Stimulated activated CD4-positive, alpha-beta T cell treated with anti-CD3 and anti-CD28 coated beads, Interleukin-12 subunit alpha, Interleukin-12 subunit beta, amount 100 ng/mL, for 4 hours (primary cell): ENCODE data around the gene GTF2B.
"Not testable (repeated sequence)": the region's sequence is repeated elsewhere in the genome, so short reads cannot be mapped to it uniquely, and the experiment has no call there.

Experiments used
- DNase-seq: peaks from one replicate; pipeline ENCODE4 v3.0.0-alpha.2; 2020

Gene GTF2B

GRCh38 chr1:88891318-88891950, at the start of gene GTF2B:
Gene GTF2B (minus strand): TSS chr1:88891567. CDS start chr1:88891499, 68 bp downstream.
- peak; percentile 85 for DNase-seq

- not testable (repeated sequence) for DNase-seq
Observed at GRCh38 chr1:88938528-88938927, 47.2 kb upstream of the GTF2B start.

GRCh38 chr1:88936760-88937342, 45.5 kb upstream of the GTF2B start:
- no peak for DNase-seq

- DNase-seq, result no peak
Observed at GRCh38 chr1:88936223-88936523, 44.8 kb upstream of the GTF2B start.

- no peak for DNase-seq
Observed at GRCh38 chr1:88935522-88936222, 44.3 kb upstream of the GTF2B start.

- DNase-seq, result not testable (repeated sequence)
Observed at GRCh38 chr1:88930176-88930575, 38.8 kb upstream of the GTF2B start.

- DNase-seq, result no peak
Observed at GRCh38 chr1:88923224-88923623, 31.9 kb upstream of the GTF2B start.

- DNase-seq, result no peak
Observed at GRCh38 chr1:88922214-88922613, 30.8 kb upstream of the GTF2B start.

- no peak for DNase-seq
Observed at GRCh38 chr1:88920845-88921244, 29.5 kb upstream of the GTF2B start.

- DNase-seq, result no peak
Observed at GRCh38 chr1:88917321-88918025, 26.1 kb upstream of the GTF2B start.

GRCh38 chr1:88916883-88917282, 25.5 kb upstream of the GTF2B start:
- DNase-seq, result no peak

- DNase-seq, result not testable (repeated sequence)
Observed at GRCh38 chr1:88911800-88912199, 20.4 kb upstream of the GTF2B start.

GRCh38 chr1:88911161-88911560, 19.8 kb upstream of the GTF2B start:
- no peak for DNase-seq

GRCh38 chr1:88910401-88910800, 19.0 kb upstream of the GTF2B start:
- DNase-seq, result no peak

- DNase-seq, result no peak
Observed at GRCh38 chr1:88900883-88901282, 9.5 kb upstream of the GTF2B start.

GRCh38 chr1:88897070-88897730, 5.8 kb upstream of the GTF2B start:
- no peak for DNase-seq

GRCh38 chr1:88892357-88892877, 1.1 kb upstream of the GTF2B start:
- DNase-seq, result no peak

- DNase-seq, result no peak
Observed at GRCh38 chr1:88891951-88892340, 579 bp upstream of the GTF2B start.

- no peak for DNase-seq
Observed at GRCh38 chr1:88890791-88891317, 513 bp downstream of the GTF2B start.

GRCh38 chr1:88890131-88890530, 1.2 kb downstream of the GTF2B start:
- no peak for DNase-seq

- no peak for DNase-seq
Observed at GRCh38 chr1:88888750-88889149, 2.6 kb downstream of the GTF2B start.

GRCh38 chr1:88885933-88886332, 5.4 kb downstream of the GTF2B start:
- no peak for DNase-seq

GRCh38 chr1:88883156-88883555, 8.2 kb downstream of the GTF2B start:
- no peak for DNase-seq
